ENCODE results near the gene CDK14. TPM values are rescaled to one million over a fixed set of nuclear protein-coding genes. Genes with fewer than 3 reads are reported as not detected.

The CDK14 gene
- polyA plus RNA-seq, 3 donors: 1.7 to 2.5 (median 2.1) TPM

DNA sequence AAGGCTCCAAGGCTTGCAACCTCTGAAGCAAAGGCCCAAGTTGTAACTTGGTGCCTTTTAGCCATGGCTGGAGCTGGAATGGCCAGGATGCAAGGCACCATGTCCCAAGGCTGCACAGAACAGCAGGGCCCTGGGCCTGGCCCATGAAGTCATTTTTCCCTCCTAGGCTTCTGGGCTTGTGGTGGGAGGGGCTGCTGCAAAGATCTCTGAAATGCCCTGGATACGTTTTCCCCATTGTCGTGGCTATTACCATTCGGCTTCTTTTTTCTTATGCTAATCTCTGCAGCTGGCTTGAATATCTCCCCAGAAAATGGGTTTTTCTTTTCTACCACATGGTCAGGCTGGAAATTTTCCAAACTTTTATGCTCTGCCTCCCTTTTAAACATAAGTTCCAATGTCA, 234.2 kb downstream of the CDK14 start:
- Histone ChIP-seq H3K9ac (ENCODE audit: insufficient read depth, low read length, poor library complexity, severe bottlenecking) (no peak overlapping the region), H3K4me1 (ENCODE audit: control insufficient read depth in 1 of 2, insufficient read depth in 2 of 2, low read length in 2 of 2) (no peaks in the 10 kb centered on the region), H2AFZ (ENCODE audit: insufficient read depth, low read depth, low read length, poor library complexity, severe bottlenecking) (no peak overlapping the region), H3K79me2 (ENCODE audit: insufficient read depth, low read length) (no peaks in the 10 kb centered on the region), H3K36me3 (replicated peaks in 1 of 2; ENCODE audit: control insufficient read depth in 1 of 2, insufficient read depth in 2 of 2, low read length in 2 of 2) (no peaks in the 10 kb centered on the region), H3K4me2 (replicated peaks; ENCODE audit: extremely low read depth, low read length, poor library complexity, severe bottlenecking) (no peak overlapping the region), H3K27ac (ENCODE audit: low read depth in 1 of 2, low read length in 2 of 2) (no peak overlapping the region), H3K4me3 (replicated peaks in 1 of 3; ENCODE audit: low read depth in 2 of 3, low read length in 3 of 3) (no peak overlapping the region), H3K9me3 (replicated peaks in 1 of 2; ENCODE audit: control insufficient read depth in 1 of 2, insufficient read depth in 1 of 2, low read length in 2 of 2) (peaks cover 20 to 21% of the 10 kb centered on the region in 2 donors), H4K20me1 (ENCODE audit: insufficient read depth, low read length) (no peaks in the 10 kb centered on the region), H3K27me3 (ENCODE audit: control insufficient read depth in 2 of 2, insufficient read depth in 2 of 2, low read length in 2 of 2) (no peaks in the 10 kb centered on the region)
- H3K27ac Mint-ChIP-seq: no peak overlapping the region
- H3K4me3 Mint-ChIP-seq: no peak overlapping the region
- H3K27me3 Mint-ChIP-seq (ENCODE audit: low read depth in 3 of 3): peaks cover 0 to 2% (median 1%) of the 10 kb centered on the region in 3 donors
- intact Hi-C loops (cut with micrococcal nuclease): no loop called here
- no peaks in the 10 kb centered on the region for H3K4me1 Mint-ChIP-seq
- H3K36me3 Mint-ChIP-seq: peaks cover 0 to 3% of the 10 kb centered on the region in 2 donors
- TF ChIP-seq CTCF (IDR thresholded peaks at IDR 0.05): no peak
- DNase-seq: no peak
- H3K9me3 Mint-ChIP-seq: peaks cover 14 to 32% (median 24%) of the 10 kb centered on the region in 7 donors
- WGBS (ENCODE audit: insufficient coverage): 100% methylated on average over 2 of the region's 3 CpGs

GRCh38 chr7:90832726-90833125, 236.6 kb downstream of the CDK14 start:
- Histone ChIP-seq H3K36me3 (replicated peaks in 1 of 2; ENCODE audit: control insufficient read depth in 1 of 2, insufficient read depth in 2 of 2, low read length in 2 of 2) (no peaks in the 10 kb centered on the region), H3K27me3 (ENCODE audit: control insufficient read depth in 2 of 2, insufficient read depth in 2 of 2, low read length in 2 of 2) (no peaks in the 10 kb centered on the region), H3K4me1 (ENCODE audit: control insufficient read depth in 1 of 2, insufficient read depth in 2 of 2, low read length in 2 of 2) (no peaks in the 10 kb centered on the region), H3K79me2 (ENCODE audit: insufficient read depth, low read length) (no peaks in the 10 kb centered on the region), H3K27ac (ENCODE audit: low read depth in 1 of 2, low read length in 2 of 2) (no peak overlapping the region), H3K9ac (ENCODE audit: insufficient read depth, low read length, poor library complexity, severe bottlenecking) (no peak overlapping the region), H2AFZ (ENCODE audit: insufficient read depth, low read depth, low read length, poor library complexity, severe bottlenecking) (no peak overlapping the region), H3K4me2 (replicated peaks; ENCODE audit: extremely low read depth, low read length, poor library complexity, severe bottlenecking) (no peak overlapping the region), H3K9me3 (replicated peaks in 1 of 2; ENCODE audit: control insufficient read depth in 1 of 2, insufficient read depth in 1 of 2, low read length in 2 of 2) (peaks cover 26 to 27% of the 10 kb centered on the region in 2 donors), H3K4me3 (replicated peaks in 1 of 3; ENCODE audit: low read depth in 2 of 3, low read length in 3 of 3) (no peak overlapping the region), H4K20me1 (ENCODE audit: insufficient read depth, low read length) (no peaks in the 10 kb centered on the region)
- WGBS (ENCODE audit: insufficient coverage): no CpG with 5 or more reads among the region's 3 CpGs
- DNase-seq: no peak
- no peak overlapping the region for H3K27ac Mint-ChIP-seq
- peaks cover 0 to 1% (median 0%) of the 10 kb centered on the region in 3 donors for H3K27me3 Mint-ChIP-seq (ENCODE audit: low read depth in 3 of 3)
- H3K9me3 Mint-ChIP-seq: peaks cover 21 to 37% (median 28%) of the 10 kb centered on the region in 7 donors
- H3K4me3 Mint-ChIP-seq: no peak overlapping the region
- TF ChIP-seq CTCF (IDR thresholded peaks at IDR 0.05): no peak
- no peaks in the 10 kb centered on the region for H3K4me1 Mint-ChIP-seq
- intact Hi-C loops (cut with micrococcal nuclease): no loop called here
- peaks cover 3% of the 10 kb centered on the region in 2 donors for H3K36me3 Mint-ChIP-seq
